ENCODE results near the gene ZC2HC1B.

Gene ZC2HC1B

GRCh38 chr6:143882401-143882930 lies 18.2 kb downstream of the ZC2HC1B start:
- H3K27ac ChIP-seq (ENCODE audit: low read depth, low read length), result no peak overlapping the region

DNA sequence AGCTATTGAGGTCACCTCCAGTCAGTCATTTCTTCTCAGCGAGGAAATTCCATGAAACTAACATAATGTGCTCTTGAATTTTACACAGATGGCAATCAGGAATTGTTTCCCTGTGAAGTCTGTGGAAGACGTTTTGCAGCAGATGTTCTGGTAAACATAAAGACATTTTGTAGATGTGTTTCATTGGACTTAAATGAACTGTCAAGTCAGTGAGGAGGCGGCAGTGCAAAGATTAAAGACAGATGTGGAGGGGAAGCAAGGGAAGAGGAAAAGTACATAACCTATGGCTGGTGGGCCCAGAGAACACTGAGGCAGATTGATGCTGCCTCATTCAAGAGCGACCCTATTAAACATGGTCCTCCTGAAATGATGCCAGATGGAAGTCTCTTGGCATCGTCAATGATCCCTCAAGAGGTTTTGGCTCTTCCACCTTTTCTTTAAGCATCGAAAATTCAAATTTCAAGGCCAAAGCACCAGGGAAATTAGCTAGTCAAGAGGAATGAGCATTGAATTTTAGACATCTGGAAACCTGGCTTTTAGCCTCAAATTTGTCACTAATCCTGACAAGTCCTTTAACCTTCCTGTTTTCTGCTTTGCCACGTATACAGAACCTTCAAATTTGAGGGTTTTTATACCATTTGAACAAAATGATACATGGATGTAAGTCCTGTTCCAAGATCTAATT lies 20.1 kb downstream of the ZC2HC1B start:
- no peaks in the 10 kb centered on the region for H3K9me3 ChIP-seq (ENCODE audit: control insufficient read depth in 1 of 2, low read length in 2 of 2)
- no peak overlapping the region for H3K4me3 ChIP-seq (ENCODE audit: low read depth in 1 of 2, low read length in 2 of 2)
- H3K27me3 ChIP-seq (ENCODE audit: control insufficient read depth in 1 of 2, insufficient read depth in 2 of 2, low read length in 2 of 2), result no peaks in the 10 kb centered on the region
- H3K27ac ChIP-seq (ENCODE audit: low read depth, low read length), result no peak overlapping the region
- no peak overlapping the region for H3K9ac ChIP-seq (ENCODE audit: low read depth in 1 of 2, low read length in 2 of 2)
- no peaks in the 10 kb centered on the region for H3K4me1 ChIP-seq (ENCODE audit: control insufficient read depth in 1 of 2, insufficient read depth in 2 of 2, low read length in 2 of 2)
- H3K36me3 ChIP-seq (ENCODE audit: control insufficient read depth in 1 of 2, insufficient read depth in 2 of 2, low read length in 2 of 2), result no peaks in the 10 kb centered on the region

More at GRCh38 chr6:143882401-143882930, 18.2 kb downstream of the ZC2HC1B start:
- H3K36me3 ChIP-seq (ENCODE audit: control insufficient read depth in 1 of 2, insufficient read depth in 2 of 2, low read length in 2 of 2), result no peaks in the 10 kb centered on the region
- no peak overlapping the region for H3K4me3 ChIP-seq (ENCODE audit: low read depth in 1 of 2, low read length in 2 of 2)
- no peaks in the 10 kb centered on the region for H3K27me3 ChIP-seq (ENCODE audit: control insufficient read depth in 1 of 2, insufficient read depth in 2 of 2, low read length in 2 of 2)
- H3K9me3 ChIP-seq (ENCODE audit: control insufficient read depth in 1 of 2, low read length in 2 of 2), result peaks cover 0 to 5% of the 10 kb centered on the region in 2 donors
- H3K9ac ChIP-seq (ENCODE audit: low read depth in 1 of 2, low read length in 2 of 2), result no peak overlapping the region
- no peaks in the 10 kb centered on the region for H3K4me1 ChIP-seq (ENCODE audit: control insufficient read depth in 1 of 2, insufficient read depth in 2 of 2, low read length in 2 of 2)

DNA sequence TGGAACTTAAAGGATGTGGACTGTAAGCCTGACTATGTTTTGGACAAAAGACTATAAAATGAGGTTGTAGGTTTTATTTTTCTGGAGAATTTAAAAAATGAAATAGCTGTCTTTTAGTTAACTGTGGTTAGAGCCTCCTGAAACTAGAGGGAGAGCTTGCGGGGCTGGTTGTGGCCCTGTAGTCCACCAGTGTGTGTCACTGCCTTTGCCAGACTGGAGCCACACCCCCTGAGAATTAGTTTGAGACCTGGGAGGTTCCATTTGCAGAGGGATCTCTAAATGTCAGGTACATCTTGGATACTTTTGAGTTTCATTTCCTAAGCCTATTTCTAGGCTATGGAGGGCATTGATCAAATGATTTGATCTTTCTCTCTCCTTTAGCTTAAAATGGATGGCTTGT lies 20.8 kb downstream of the ZC2HC1B start:
- H3K27me3 ChIP-seq (ENCODE audit: control insufficient read depth in 1 of 2, insufficient read depth in 2 of 2, low read length in 2 of 2), result no peaks in the 10 kb centered on the region
- no peaks in the 10 kb centered on the region for H3K36me3 ChIP-seq (ENCODE audit: control insufficient read depth in 1 of 2, insufficient read depth in 2 of 2, low read length in 2 of 2)
- H3K27ac ChIP-seq (ENCODE audit: low read depth, low read length), result no peak overlapping the region
- H3K9me3 ChIP-seq (ENCODE audit: control insufficient read depth in 1 of 2, low read length in 2 of 2), result no peaks in the 10 kb centered on the region
- H3K4me1 ChIP-seq (ENCODE audit: control insufficient read depth in 1 of 2, insufficient read depth in 2 of 2, low read length in 2 of 2), result no peaks in the 10 kb centered on the region
- H3K9ac ChIP-seq (ENCODE audit: low read depth in 1 of 2, low read length in 2 of 2), result no peak overlapping the region
- no peak overlapping the region for H3K4me3 ChIP-seq (ENCODE audit: low read depth in 1 of 2, low read length in 2 of 2)

DNA sequence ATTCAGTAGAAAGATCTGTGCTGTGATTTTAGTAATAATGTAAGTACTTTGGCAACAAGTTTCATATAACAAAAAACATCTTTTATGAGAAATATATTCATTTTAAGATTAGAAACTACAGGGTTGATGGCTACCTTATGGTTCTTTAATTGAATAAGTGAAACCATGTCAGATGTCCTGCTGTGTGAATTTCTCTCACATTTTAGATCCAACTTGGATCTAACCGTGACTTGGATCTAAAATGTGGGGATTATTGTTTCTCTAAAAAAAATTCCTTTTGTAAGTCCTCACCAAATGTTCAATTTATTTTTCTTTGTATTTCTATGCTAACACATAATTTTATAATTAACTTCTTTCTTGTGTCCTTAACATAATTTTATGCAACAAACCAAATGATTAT lies 30.4 kb downstream of the ZC2HC1B start:
- Histone ChIP-seq H3K27me3 (ENCODE audit: control insufficient read depth in 1 of 2, insufficient read depth in 2 of 2, low read length in 2 of 2) (no peaks in the 10 kb centered on the region), H3K4me1 (ENCODE audit: control insufficient read depth in 1 of 2, insufficient read depth in 2 of 2, low read length in 2 of 2) (peaks cover 0 to 6% of the 10 kb centered on the region in 2 donors), H3K27ac (ENCODE audit: low read depth, low read length) (no peak overlapping the region), H3K4me3 (ENCODE audit: low read depth in 1 of 2, low read length in 2 of 2) (no peak overlapping the region), H3K9ac (ENCODE audit: low read depth in 1 of 2, low read length in 2 of 2) (no peak overlapping the region), H3K9me3 (ENCODE audit: control insufficient read depth in 1 of 2, low read length in 2 of 2) (no peaks in the 10 kb centered on the region), H3K36me3 (ENCODE audit: control insufficient read depth in 1 of 2, insufficient read depth in 2 of 2, low read length in 2 of 2) (no peaks in the 10 kb centered on the region)

GRCh38 chr6:143896126-143896860 lies 32.0 kb downstream of the ZC2HC1B start:
- Histone ChIP-seq H3K9ac (ENCODE audit: low read depth in 1 of 2, low read length in 2 of 2) (no peak overlapping the region), H3K27ac (ENCODE audit: low read depth, low read length) (no peak overlapping the region), H3K4me3 (ENCODE audit: low read depth in 1 of 2, low read length in 2 of 2) (no peak overlapping the region), H3K4me1 (ENCODE audit: control insufficient read depth in 1 of 2, insufficient read depth in 2 of 2, low read length in 2 of 2) (peaks cover 0 to 6% of the 10 kb centered on the region in 2 donors), H3K36me3 (ENCODE audit: control insufficient read depth in 1 of 2, insufficient read depth in 2 of 2, low read length in 2 of 2) (no peaks in the 10 kb centered on the region), H3K27me3 (ENCODE audit: control insufficient read depth in 1 of 2, insufficient read depth in 2 of 2, low read length in 2 of 2) (no peaks in the 10 kb centered on the region), H3K9me3 (ENCODE audit: control insufficient read depth in 1 of 2, low read length in 2 of 2) (no peaks in the 10 kb centered on the region)

GRCh38 chr6:143900358-143900757 lies 36.1 kb downstream of the ZC2HC1B start:
- Histone ChIP-seq H3K27me3 (ENCODE audit: control insufficient read depth in 1 of 2, insufficient read depth in 2 of 2, low read length in 2 of 2) (no peaks in the 10 kb centered on the region), H3K9me3 (ENCODE audit: control insufficient read depth in 1 of 2, low read length in 2 of 2) (no peaks in the 10 kb centered on the region), H3K4me3 (ENCODE audit: low read depth in 1 of 2, low read length in 2 of 2) (no peak overlapping the region), H3K4me1 (ENCODE audit: control insufficient read depth in 1 of 2, insufficient read depth in 2 of 2, low read length in 2 of 2) (peaks cover 0 to 9% of the 10 kb centered on the region in 2 donors), H3K36me3 (ENCODE audit: control insufficient read depth in 1 of 2, insufficient read depth in 2 of 2, low read length in 2 of 2) (no peaks in the 10 kb centered on the region), H3K9ac (ENCODE audit: low read depth in 1 of 2, low read length in 2 of 2) (no peak overlapping the region), H3K27ac (ENCODE audit: low read depth, low read length) (no peak overlapping the region)

DNA sequence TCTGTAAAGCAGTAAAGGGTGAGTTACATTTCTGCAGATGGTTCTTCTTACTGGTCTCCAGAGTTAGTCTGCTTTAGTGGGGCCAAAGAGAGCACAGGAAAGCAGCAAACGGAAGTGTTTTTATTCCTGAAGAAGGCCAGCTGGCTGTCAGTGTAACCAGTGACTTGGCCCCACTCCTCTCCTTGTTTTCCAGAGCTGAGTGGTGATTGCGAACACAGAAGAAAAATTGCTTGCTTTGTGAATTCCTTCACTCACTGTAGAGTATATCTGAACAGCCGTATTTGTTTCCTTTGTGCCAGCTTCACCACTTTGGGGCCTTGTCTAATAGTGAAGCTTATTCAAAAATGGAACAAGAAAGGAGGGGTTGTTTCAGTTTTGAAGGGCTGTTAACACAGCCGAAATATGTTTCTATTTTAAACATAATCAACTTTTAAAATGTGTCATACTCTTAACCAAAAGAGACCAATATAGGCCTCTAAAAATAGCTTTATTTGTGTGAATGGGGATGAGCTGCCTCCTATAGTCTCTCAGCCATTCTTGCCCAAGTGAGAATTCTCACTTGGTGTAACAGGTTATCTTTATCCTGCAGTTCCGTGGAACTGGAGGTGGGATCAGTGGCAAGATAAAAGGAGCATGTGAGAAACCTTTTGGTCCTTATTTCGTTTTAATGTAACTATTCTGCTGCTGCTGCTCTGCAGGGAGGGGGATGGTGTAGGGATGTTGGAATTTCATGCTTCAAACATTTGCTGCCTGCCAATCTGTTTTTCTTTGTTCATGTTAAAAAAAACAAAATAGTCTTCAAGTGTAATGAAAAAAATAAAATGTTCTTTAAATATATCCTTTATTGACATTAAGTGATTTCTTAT lies 37.8 kb downstream of the ZC2HC1B start:
- Histone ChIP-seq H3K36me3 (ENCODE audit: control insufficient read depth in 1 of 2, insufficient read depth in 2 of 2, low read length in 2 of 2) (no peaks in the 10 kb centered on the region), H3K4me3 (ENCODE audit: low read depth in 1 of 2, low read length in 2 of 2) (no peak overlapping the region), H3K9ac (ENCODE audit: low read depth in 1 of 2, low read length in 2 of 2) (no peak overlapping the region), H3K9me3 (ENCODE audit: control insufficient read depth in 1 of 2, low read length in 2 of 2) (no peaks in the 10 kb centered on the region), H3K27ac (ENCODE audit: low read depth, low read length) (no peak overlapping the region), H3K4me1 (ENCODE audit: control insufficient read depth in 1 of 2, insufficient read depth in 2 of 2, low read length in 2 of 2) (peaks cover 0 to 3% of the 10 kb centered on the region in 2 donors), H3K27me3 (ENCODE audit: control insufficient read depth in 1 of 2, insufficient read depth in 2 of 2, low read length in 2 of 2) (no peaks in the 10 kb centered on the region)

DNA sequence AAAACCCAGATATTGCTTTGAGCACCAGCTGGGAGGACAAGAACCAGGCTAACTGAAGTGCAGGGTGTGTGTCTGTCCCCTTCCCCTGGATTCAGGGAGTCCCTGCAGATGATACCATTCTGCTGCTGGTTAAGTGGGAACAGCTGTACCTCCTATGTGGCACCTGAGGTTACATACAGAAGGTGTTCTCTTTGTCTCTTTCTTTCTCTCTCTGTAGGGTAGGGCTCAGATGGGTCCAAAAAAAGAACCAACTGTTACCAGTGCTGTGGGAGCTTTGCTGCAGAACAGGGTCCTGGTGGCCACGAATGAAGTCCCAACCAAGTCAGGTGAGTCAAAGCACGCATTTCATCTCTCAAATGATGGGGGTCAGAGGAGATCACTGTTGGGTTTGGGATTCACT lies 38.6 kb downstream of the ZC2HC1B start:
- Histone ChIP-seq H3K27me3 (ENCODE audit: control insufficient read depth in 1 of 2, insufficient read depth in 2 of 2, low read length in 2 of 2) (no peaks in the 10 kb centered on the region), H3K4me3 (ENCODE audit: low read depth in 1 of 2, low read length in 2 of 2) (no peak overlapping the region), H3K4me1 (ENCODE audit: control insufficient read depth in 1 of 2, insufficient read depth in 2 of 2, low read length in 2 of 2) (peaks cover 0 to 3% of the 10 kb centered on the region in 2 donors), H3K9me3 (ENCODE audit: control insufficient read depth in 1 of 2, low read length in 2 of 2) (no peaks in the 10 kb centered on the region), H3K9ac (ENCODE audit: low read depth in 1 of 2, low read length in 2 of 2) (no peak overlapping the region), H3K36me3 (ENCODE audit: control insufficient read depth in 1 of 2, insufficient read depth in 2 of 2, low read length in 2 of 2) (no peaks in the 10 kb centered on the region), H3K27ac (ENCODE audit: low read depth, low read length) (no peak overlapping the region)

DNA sequence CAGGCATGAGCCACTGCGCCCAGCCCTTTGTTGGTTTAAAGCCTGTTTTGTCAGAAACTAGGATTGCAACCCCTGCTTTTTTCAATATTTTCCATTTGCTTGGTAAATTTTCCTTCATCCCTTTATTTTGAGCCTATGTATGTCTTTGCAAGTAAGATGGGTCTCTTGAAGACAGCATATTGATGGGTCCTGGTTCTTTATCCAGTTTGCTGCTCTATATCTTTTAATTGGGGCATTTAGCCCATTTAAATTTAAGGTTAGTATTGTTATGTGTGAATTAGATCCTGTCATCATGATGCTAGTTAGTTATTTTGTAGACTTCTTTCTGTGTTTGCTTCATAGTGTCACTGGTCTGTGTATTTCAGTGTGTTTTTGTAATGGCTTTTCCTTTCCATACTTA lies 46.8 kb downstream of the ZC2HC1B start:
- Histone ChIP-seq H3K27ac (ENCODE audit: low read depth, low read length) (no peak overlapping the region), H3K9me3 (ENCODE audit: control insufficient read depth in 1 of 2, low read length in 2 of 2) (no peaks in the 10 kb centered on the region), H3K4me3 (ENCODE audit: low read depth in 1 of 2, low read length in 2 of 2) (no peak overlapping the region), H3K4me1 (ENCODE audit: control insufficient read depth in 1 of 2, insufficient read depth in 2 of 2, low read length in 2 of 2) (no peaks in the 10 kb centered on the region), H3K9ac (ENCODE audit: low read depth in 1 of 2, low read length in 2 of 2) (no peak overlapping the region), H3K27me3 (ENCODE audit: control insufficient read depth in 1 of 2, insufficient read depth in 2 of 2, low read length in 2 of 2) (no peaks in the 10 kb centered on the region), H3K36me3 (ENCODE audit: control insufficient read depth in 1 of 2, insufficient read depth in 2 of 2, low read length in 2 of 2) (no peaks in the 10 kb centered on the region)

GRCh38 chr6:143912671-143913070 lies 48.4 kb downstream of the ZC2HC1B start:
- H3K27ac ChIP-seq (ENCODE audit: low read depth, low read length), result no peak overlapping the region
- no peak overlapping the region for H3K4me3 ChIP-seq (ENCODE audit: low read depth in 1 of 2, low read length in 2 of 2)
- H3K9ac ChIP-seq (ENCODE audit: low read depth in 1 of 2, low read length in 2 of 2), result no peak overlapping the region
- no peaks in the 10 kb centered on the region for H3K36me3 ChIP-seq (ENCODE audit: control insufficient read depth in 1 of 2, insufficient read depth in 2 of 2, low read length in 2 of 2)
- no peaks in the 10 kb centered on the region for H3K27me3 ChIP-seq (ENCODE audit: control insufficient read depth in 1 of 2, insufficient read depth in 2 of 2, low read length in 2 of 2)
- H3K4me1 ChIP-seq (ENCODE audit: control insufficient read depth in 1 of 2, insufficient read depth in 2 of 2, low read length in 2 of 2), result no peaks in the 10 kb centered on the region
- no peaks in the 10 kb centered on the region for H3K9me3 ChIP-seq (ENCODE audit: control insufficient read depth in 1 of 2, low read length in 2 of 2)

All from duodenal mucosa (tissue), 2 donors.